HepG2 (cell line): Measurements from ENCODE around the gene GATC. TPM values are rescaled to one million over a fixed set of nuclear protein-coding genes. Genes with fewer than 3 reads are reported as not detected.
A peak's percentile ranks its signal among the peaks of the same experiment; 100 is the strongest.

Experiments used
- ATAC-seq: fragments of 200-7000 bp; cut with Tn5 transposase; 3 replicates; pipeline ENCODE4 v1.9.1; 2020; ENCODE audit warnings: mild to moderate bottlenecking, moderate library complexity
- BruUV-seq: library from RNA; stranded (reverse); fragments of 400-500 nt; replicated peaks from 2 replicates; lab custom pipeline; 2021; lab: Mats Ljungman, UMichigan
- CTCF ChIA-PET: fragments of 300-600 bp; formaldehyde crosslinking; extraction: SDS; loops from one replicate; lab custom pipeline; 2021; ENCODE audit warnings: low total read pairs, inconsistent platforms, low intra/inter-chr PET ratio; lab: Yijun Ruan, JAX
- POLR2A ChIA-PET: fragments of 350-600 bp; sonication (Branson Sonifier 250); formaldehyde crosslinking; loops from one replicate; lab custom pipeline; 2020; ENCODE audit warnings: antibody characterized with exemption, inconsistent platforms; lab: Yijun Ruan, JAX
- DNase-seq: peaks from one replicate; pipeline ENCODE4 v3.0.0-alpha.2; 2015; ENCODE audit warnings: low spot score
- FAIRE-seq: peaks from 3 replicates; lab custom pipeline; 2011; peaks lifted over from hg19 to GRCh38; lab: Jason Lieb, UNC
- H2AFZ ChIP-seq: one replicate; pipeline ENCODE4 v1.6.1; 2011; ENCODE audit warnings: low read length, inconsistent platforms
- H3K27ac ChIP-seq: fragments of 300-600 bp; 3 replicates; pipeline ENCODE4 v1.8.0; 2011; ENCODE audit warnings: mixed run types, mild to moderate bottlenecking, mixed read lengths, low read length, inconsistent platforms; ENCODE audit not compliant: insufficient read depth; ENCODE audit errors: extremely low read length
- H3K27me3 ChIP-seq, 2 experiments: fragments of 200-600 bp in 1 of 2; 2 replicates in 1 of 2; 3 replicates in 1 of 2; pipeline versions ENCODE4 v1.6.0 to v1.8.0; 2011; ENCODE audit warnings: low read length in 2 of 2, mild to moderate bottlenecking in 2 of 2, moderate library complexity in 2 of 2, inconsistent platforms in 1 of 2; ENCODE audit not compliant: insufficient read depth in 2 of 2, control insufficient read depth in 1 of 2
- H3K36me3 ChIP-seq, 2 experiments: fragments of 200-600 bp in 1 of 2; replicated peaks in 1 of 2; 2 replicates in 1 of 2; 3 replicates in 1 of 2; pipeline versions ENCODE4 v1.5.1 to v1.8.0; 2011; ENCODE audit warnings: low read length in 2 of 2, inconsistent platforms in 1 of 2; ENCODE audit not compliant: insufficient read depth in 2 of 2, control insufficient read depth in 1 of 2
- H3K4me1 ChIP-seq: 2 replicates; pipeline ENCODE4 v1.5.1; 2012; ENCODE audit warnings: low read length, inconsistent platforms; ENCODE audit not compliant: insufficient read depth
- H3K4me2 ChIP-seq: 2 replicates; pipeline ENCODE4 v1.6.0; 2011; ENCODE audit warnings: low read depth, low read length, inconsistent platforms
- H3K4me3 ChIP-seq, 3 experiments: fragments of 200-600 bp in 1 of 3; sonication (generic), shearing (Covaris generic) in 1 of 3; replicated peaks in 1 of 3; 2 replicates each; pipeline ENCODE4 v1.5.1; 2011 to 2016; ENCODE audit warnings: low read length in 3 of 3, inconsistent platforms in 2 of 3, low read depth in 2 of 3, mild to moderate bottlenecking in 2 of 3, control low read depth in 1 of 3, mixed read lengths in 1 of 3; ENCODE audit not compliant: insufficient read depth in 1 of 3
- H3K79me2 ChIP-seq: one replicate; pipeline ENCODE4 v1.6.1; 2011; ENCODE audit warnings: low read length, inconsistent platforms; ENCODE audit not compliant: insufficient read depth
- H3K9ac ChIP-seq: 2 replicates; pipeline ENCODE4 v1.6.0; 2011; ENCODE audit warnings: mild to moderate bottlenecking, low read depth, low read length, inconsistent platforms; ENCODE audit not compliant: insufficient read depth
- H3K9me3 ChIP-seq: 2 replicates; pipeline ENCODE4 v1.5.1; 2012; ENCODE audit warnings: mild to moderate bottlenecking, low read length
- H4K20me1 ChIP-seq: 2 replicates; pipeline ENCODE4 v1.6.0; 2011; ENCODE audit warnings: inconsistent platforms, mild to moderate bottlenecking, low read length, moderate library complexity; ENCODE audit not compliant: insufficient read depth
- ATF7 ChIP-seq, 2 experiments: fragments of 450-650 bp in 1 of 2; sonication (generic) in 1 of 2; formaldehyde crosslinking in 1 of 2; IDR thresholded peaks; 2 replicates each; pipeline versions ENCODE4 v1.4.0 to v1.6.1; 2016 to 2020; ENCODE audit warnings: antibody characterized with exemption in 1 of 2, mild to moderate bottlenecking in 1 of 2, missing genetic modification reagents in 1 of 2
- BORCS8-MEF2B ChIP-seq: sonication (generic); formaldehyde crosslinking; IDR thresholded peaks from 2 replicates; pipeline ENCODE4 v1.8.0; 2022; ENCODE audit warnings: mild to moderate bottlenecking, missing genetic modification reagents
- CREB1 ChIP-seq, 2 experiments: fragments of 450-650 bp in 1 of 2; IDR thresholded peaks; 2 replicates each; pipeline ENCODE4 v1.6.1; 2016 to 2017; ENCODE audit warnings: control low read depth in 1 of 2, mild to moderate bottlenecking in 1 of 2, missing compliant biosample characterization in 1 of 2, missing genetic modification characterization in 1 of 2
- ELF3 ChIP-seq: IDR thresholded peaks from 2 replicates; pipeline ENCODE4 v1.6.1; 2016; ENCODE audit warnings: missing genetic modification reagents, missing compliant biosample characterization
- IKZF1 ChIP-seq: fragments of 450-650 bp; IDR thresholded peaks from 2 replicates; pipeline ENCODE4 v1.7.1; 2016
- KAT8 ChIP-seq: IDR thresholded peaks from 2 replicates; pipeline ENCODE4 v1.6.1; 2016; ENCODE audit warnings: missing genetic modification reagents, missing compliant biosample characterization
- MAZ ChIP-seq, 2 experiments: sonication (generic) in 1 of 2; formaldehyde crosslinking in 1 of 2; IDR thresholded peaks; 2 replicates each; pipeline versions ENCODE4 v1.5.0 to v1.6.1; 2012 to 2020; ENCODE audit warnings: low read depth in 2 of 2, mild to moderate bottlenecking in 2 of 2, borderline replicate concordance in 1 of 2, improper control_type of control experiment in 1 of 2, low read length in 1 of 2, missing genetic modification reagents in 1 of 2, moderate library complexity in 1 of 2
- PATZ1 ChIP-seq: sonication (generic); formaldehyde crosslinking; IDR thresholded peaks from 2 replicates; pipeline ENCODE4 v1.4.0; 2020; ENCODE audit warnings: missing genetic modification reagents
- POGZ ChIP-seq: sonication (generic); formaldehyde crosslinking; IDR thresholded peaks from 2 replicates; pipeline ENCODE4 v1.4.0; 2020; ENCODE audit warnings: mild to moderate bottlenecking, missing genetic modification reagents
- STAT6 ChIP-seq: sonication (generic); formaldehyde crosslinking; IDR thresholded peaks from 2 replicates; pipeline ENCODE4 v1.4.0; 2020; ENCODE audit warnings: missing genetic modification reagents, mild to moderate bottlenecking, borderline replicate concordance
- ZBTB44 ChIP-seq: sonication (generic); formaldehyde crosslinking; IDR thresholded peaks from 2 replicates; pipeline ENCODE4 v1.4.0; 2020; ENCODE audit warnings: missing genetic modification reagents
- ZFY ChIP-seq: sonication (generic); formaldehyde crosslinking; IDR thresholded peaks from 2 replicates; pipeline ENCODE4 v1.4.0; 2020; ENCODE audit warnings: missing genetic modification reagents
- ZNF629 ChIP-seq: sonication (generic); formaldehyde crosslinking; conservative IDR thresholded peaks from 2 replicates; pipeline ENCODE4 v1.5.0; 2020; ENCODE audit warnings: missing genetic modification reagents
- ZNF792 ChIP-seq: IDR thresholded peaks from 2 replicates; pipeline ENCODE4 v1.6.1; 2016
- ZSCAN29 ChIP-seq: sonication (generic); formaldehyde crosslinking; conservative IDR thresholded peaks from 2 replicates; pipeline ENCODE4 v1.4.0; 2020; ENCODE audit warnings: mild to moderate bottlenecking, missing genetic modification reagents
- WGBS: methylation state at CpG from one replicate; pipeline ENCODE4 v1.1.6; 2017; ENCODE audit warnings: low lambda C conversion rate; 5-methylcytosine and 5-hydroxymethylcytosine counted together
- in situ Hi-C: cut with HindIII; loops from 2 replicates; pipeline ENCODE4 v1.10.0; 2017; ENCODE audit warnings: low pct_unique_long_range_greater_than_20kb; ENCODE audit not compliant: extremely low pct_ligation_motif_present
- intact Hi-C: fragments of 100-400 bp; cut with micrococcal nuclease; formaldehyde crosslinking; loops from one replicate; pipeline ENCODE4 v1.10.0; 2022; ENCODE audit not compliant: unreplicated experiment
- polyA plus RNA-seq, 8 experiments: library from polyadenylated mRNA; depleted of rRNA in 3 of 8; stranded (reverse) in 7 of 8; unstranded in 1 of 8; fragments of >200 nt; fragmentation: Illumina TruSeq in 4 of 8; extraction: Trizol in 4 of 8; gene quantifications; 2 replicates each; pipeline versions ENCODE4 v1.2.1 to v1.2.3, GENCODE V29; 2011 to 2016; ENCODE audit warnings: low read depth in 4 of 8, missing spikeins in 1 of 8, mixed read lengths in 1 of 8; ENCODE audit not compliant: insufficient read depth in 1 of 8
- total RNA-seq, 5 experiments: library from RNA; depleted of rRNA; stranded (reverse); fragments of >200 nt; fragmentation: Illumina TruSeq; extraction: Trizol; gene quantifications; 2 replicates each; pipeline ENCODE4 v1.2.3, GENCODE V29; 2016; ENCODE audit warnings: low read depth in 1 of 5

Gene GATC
- total and polyA plus RNA-seq, 2 of the 13 experiments (the other 11 are each of a cell fraction or from before 2014, with no cell fraction given), result 17.7 to 29.7 TPM

GRCh38 chr12:120413901-120414695, 32.1 kb upstream of the GATC start (continued):
- TF ChIP-seq ZNF629 (peak; percentile 77), MAZ (IDR thresholded peaks at IDR 0.05; ENCODE audit: borderline replicate concordance, low read depth, low read length) (no peak), MAZ (CRISPR knock-in tag; IDR thresholded peaks at IDR 0.05; ENCODE audit: low read depth) (no peak), ZFY (peak; percentile 33; the same call in 1 of the 2 replicates), KAT8 (CRISPR knock-in tag) (0 out of 2 replicates have a peak, but pooled peaks have one; percentile 28), IKZF1 (no peak), PATZ1 (CRISPR knock-in tag) (0 out of 2 replicates have a peak, but pooled peaks have one; percentile 23), ELF3 (CRISPR knock-in tag) (peak; percentile 17; the same call in 1 of the 2 replicates), ZSCAN29 (no peak)

- FAIRE-seq, result no peak
- CTCF ChIA-PET, result no interaction called here
Observed at GRCh38 chr12:120416490-120417216, 29.6 kb upstream of the GATC start.

More at GRCh38 chr12:120416490-120417216, 29.6 kb upstream of the GATC start:
- H3K9me3 ChIP-seq, result no peaks in the 10 kb centered on the region
- no peak for ATAC-seq
- no peak for DNase-seq
- no peak overlapping the region for H3K27ac ChIP-seq
- H3K4me3 ChIP-seq, result no peak overlapping the region
- H2AFZ ChIP-seq, result no peak overlapping the region
- H3K4me1 ChIP-seq, result peaks cover 13% of the 10 kb centered on the region
- POLR2A ChIA-PET, result no interaction called here
- intact Hi-C loops, result no loop called here
- in situ Hi-C loops, result no loop called here
- H3K27me3 ChIP-seq, result no peaks in the 10 kb centered on the region; a peak in 1 of 5 replicates
- TF ChIP-seq ATF7 (IDR thresholded peaks at IDR 0.05), result peak; percentile 81
- TF ChIP-seq ATF7 (CRISPR knock-in tag; IDR thresholded peaks at IDR 0.05), result no peak
- TF ChIP-seq ZBTB44 (CRISPR knock-in tag), result no peak
- no peak for TF ChIP-seq BORCS8-MEF2B
- peak; percentile 52; the same call in 1 of the 2 replicates for TF ChIP-seq CREB1 (IDR thresholded peaks at IDR 0.05)
- TF ChIP-seq CREB1 (CRISPR knock-in tag; IDR thresholded peaks at IDR 0.05), result no peak
- TF ChIP-seq ZNF629, result peak; percentile 87
- TF ChIP-seq STAT6 (CRISPR knock-in tag), result no peak
- no peak for TF ChIP-seq ZNF792 (CRISPR knock-in tag)
- TF ChIP-seq POGZ (CRISPR knock-in tag), result no peak
- H3K4me2 ChIP-seq, result no peak overlapping the region
- no TSS peak for BruUV-seq
- no peaks in the 10 kb centered on the region for H3K79me2 ChIP-seq
- H3K9ac ChIP-seq, result no peak overlapping the region
- H3K36me3 ChIP-seq, result no peaks in the 10 kb centered on the region
- no peaks in the 10 kb centered on the region for H4K20me1 ChIP-seq
- WGBS, result 22% methylated on average over 7 of the region's 7 CpGs
